NCI-H146 treated with DMSO at 0.1 percent for 48 hours (cell line): Measurements from ENCODE around the gene FOXI3.
"Not testable (repeated sequence)": the region's sequence is repeated elsewhere in the genome, so short reads cannot be mapped to it uniquely, and the experiment has no call there.

ENCODE experiments used
- DNase-seq: peaks from one replicate; lab custom pipeline; 2025; ENCODE audit not compliant: unreplicated experiment; lab: John Stamatoyannopoulos, UW

Gene FOXI3

GRCh38 chr2:88442473-88442872 is 10.0 kb downstream of the FOXI3 start:
- DNase-seq, result no peak

- DNase-seq, result no peak
Measured at GRCh38 chr2:88442061-88442460, 10.4 kb downstream of the FOXI3 start.

DNA sequence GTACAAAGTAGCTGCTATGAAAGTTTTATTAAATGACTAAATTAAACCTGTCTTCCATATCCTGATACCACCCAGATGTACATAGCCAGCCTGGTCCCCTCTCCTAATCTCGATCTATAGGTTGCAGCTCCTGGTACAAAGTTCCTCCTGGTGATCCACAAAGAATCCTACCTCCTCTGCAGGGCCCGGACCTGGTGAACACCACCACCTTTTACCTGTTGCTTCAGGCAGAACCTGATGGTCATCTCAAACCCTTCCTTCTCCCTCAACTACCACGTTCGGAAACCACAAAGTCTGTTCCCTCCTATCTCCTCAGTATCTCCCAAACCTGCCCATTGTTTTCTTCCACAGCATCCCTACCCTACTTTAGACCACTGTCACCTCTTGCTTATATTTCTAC is 15.5 kb downstream of the FOXI3 start:
- no peak for DNase-seq

DNA sequence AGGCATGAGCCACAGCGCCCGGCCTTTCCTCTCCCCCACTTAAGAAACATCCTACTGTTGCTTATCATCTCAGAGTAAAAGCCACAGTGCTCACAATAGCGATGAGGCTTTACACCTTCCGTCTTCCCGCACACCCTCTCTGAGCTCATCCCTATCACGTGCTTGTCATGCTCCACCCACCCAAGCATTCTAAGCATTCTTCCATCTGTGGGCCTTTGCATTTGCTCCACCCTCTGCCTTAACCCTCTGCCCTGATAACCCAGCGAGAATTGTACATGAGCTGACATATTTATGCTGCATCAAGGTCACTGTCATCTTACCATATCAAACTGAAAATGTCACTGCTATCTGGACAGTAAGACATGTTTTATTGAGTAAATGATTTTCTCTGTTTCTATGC is 22.6 kb downstream of the FOXI3 start:
- DNase-seq, result no peak

- DNase-seq, result no peak
Measured at GRCh38 chr2:88423733-88424132, 28.8 kb downstream of the FOXI3 start.

GRCh38 chr2:88419051-88419450 is 33.4 kb downstream of the FOXI3 start:
- not testable (repeated sequence) for DNase-seq

DNA sequence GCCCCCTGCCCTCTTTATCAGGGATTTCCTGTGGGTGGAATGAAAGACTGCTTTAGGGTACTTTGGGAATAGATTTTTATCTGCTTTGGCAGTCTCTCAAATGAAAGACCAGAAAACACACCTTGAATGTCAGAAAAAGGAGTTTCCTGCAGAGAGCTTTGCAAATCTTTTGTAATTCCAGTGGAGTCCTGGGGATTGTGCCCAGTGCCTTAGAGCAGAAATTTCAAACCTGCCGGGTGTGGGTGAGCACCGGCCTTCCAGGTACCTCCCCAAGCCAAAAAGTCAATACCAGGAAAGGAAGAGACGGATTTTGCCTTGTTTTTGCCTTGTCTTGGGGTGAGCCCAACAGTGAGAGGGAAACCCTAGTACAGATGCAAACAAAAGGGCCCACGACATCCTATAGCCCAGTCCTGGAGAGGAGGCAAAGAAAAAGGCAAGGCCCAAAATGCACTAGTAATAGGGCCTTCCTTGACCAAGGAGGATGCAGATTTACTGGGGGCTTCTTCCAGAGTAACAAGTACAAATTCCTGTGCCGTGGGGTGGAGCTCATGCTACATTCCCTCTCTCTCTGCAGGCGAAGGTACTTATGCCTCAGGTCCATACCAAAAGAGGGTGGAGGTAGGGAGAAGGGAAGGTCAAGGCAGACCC is 36.4 kb downstream of the FOXI3 start:
- no peak for DNase-seq

- DNase-seq, result not testable (repeated sequence)
Measured at GRCh38 chr2:88408870-88409269, 43.6 kb downstream of the FOXI3 start.

DNA sequence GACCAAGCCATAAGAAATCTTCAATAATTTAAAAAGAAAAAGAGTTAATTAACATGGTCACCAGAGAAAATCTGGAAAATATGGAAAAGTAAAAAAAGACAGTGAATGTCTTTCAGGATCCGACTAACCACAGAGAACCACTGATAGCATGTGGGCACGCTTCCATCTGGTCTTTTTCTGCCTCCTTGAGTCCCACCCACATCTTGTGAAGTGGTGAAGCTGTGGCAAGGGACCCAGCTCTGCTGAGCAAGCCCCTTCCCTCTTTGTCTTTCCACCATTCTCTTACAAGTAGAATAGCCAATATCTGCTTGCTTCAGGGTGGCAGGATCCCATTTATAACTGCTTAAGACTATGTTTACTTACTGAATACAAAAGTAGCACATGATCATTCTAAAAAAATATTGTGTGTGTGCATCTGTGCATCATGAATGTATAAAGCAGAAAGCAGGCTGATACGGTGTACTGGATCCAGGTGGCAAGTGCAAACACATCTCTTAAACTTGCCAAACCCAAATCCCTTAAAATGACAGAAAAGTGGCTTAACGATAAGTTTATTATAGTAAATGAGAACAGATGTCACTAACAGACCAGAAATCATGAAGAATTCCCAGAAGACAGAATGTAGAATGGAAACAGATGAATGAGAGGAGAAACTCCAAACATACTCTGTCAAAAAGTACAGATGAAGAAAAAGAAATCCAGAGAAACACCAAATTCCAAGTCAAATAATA is 52.3 kb downstream of the FOXI3 start:
- DNase-seq, result no peak

DNA sequence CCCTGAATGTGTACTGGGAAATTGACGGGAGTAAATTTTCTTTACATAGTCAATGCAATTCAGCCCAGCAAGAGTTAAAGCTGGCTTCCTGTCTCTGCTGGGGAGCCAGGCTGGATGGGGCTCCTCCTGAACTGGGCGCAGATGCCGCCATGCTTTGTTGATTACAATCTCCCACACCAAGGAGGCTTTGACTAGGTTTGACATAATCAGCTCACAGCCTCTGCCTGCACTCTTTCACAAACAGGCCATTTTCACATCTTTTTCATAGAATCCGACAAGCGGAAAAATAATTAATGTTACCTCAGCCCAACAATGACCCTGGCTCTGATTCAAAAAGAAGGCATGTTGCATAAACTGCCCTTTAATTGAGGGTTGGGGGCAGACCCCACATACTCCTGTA is 54.3 kb downstream of the FOXI3 start:
- no peak for DNase-seq
